Testis (tissue), 3 donors: ENCODE data around the gene PTPN9. TPM values are rescaled to one million over a fixed set of nuclear protein-coding genes. Genes with fewer than 3 reads are reported as not detected.
A peak's percentile ranks its signal among the peaks of the same experiment; 100 is the strongest.
"Not testable (repeated sequence)": the region's sequence is repeated elsewhere in the genome, so short reads cannot be mapped to it uniquely, and the experiment has no call there.

ENCODE experiments used
- DNase-seq: peaks from one replicate; pipeline ENCODE4 v3.0.0-alpha.2; 2019
- H3K27ac ChIP-seq, 2 donors: fragments of 200-600 bp; sonication (generic); one replicate each; pipeline ENCODE4 v1.5.1; 2019
- H3K27me3 ChIP-seq: fragments of 200-600 bp; sonication (generic); one replicate; pipeline ENCODE4 v1.5.1; 2019
- H3K36me3 ChIP-seq: fragments of 200-600 bp; sonication (generic); one replicate; pipeline ENCODE4 v1.5.1; 2017; ENCODE audit warnings: low read depth; ENCODE audit errors: missing control alignments
- H3K4me1 ChIP-seq: fragments of 200-600 bp; sonication (generic); one replicate; pipeline ENCODE4 v1.5.1; 2019
- H3K4me3 ChIP-seq, 2 donors: fragments of 200-600 bp; sonication (generic); one replicate each; pipeline ENCODE4 v1.5.1; 2017 to 2019
- H3K9me3 ChIP-seq: fragments of 200-600 bp; sonication (generic); one replicate; pipeline ENCODE4 v1.5.1; 2017
- POLR2A ChIP-seq: fragments of 450-650 bp; IDR thresholded peaks from one replicate; pipeline ENCODE4 v1.6.1; 2017; ENCODE audit warnings: antibody characterized with exemption, mild to moderate bottlenecking, moderate library complexity
- WGBS, 2 donors: methylation state at CpG; one replicate each; pipeline ENCODE4 v1.1.5; 2018; 5-methylcytosine and 5-hydroxymethylcytosine counted together
- intact Hi-C: fragments of 100-400 bp; cut with DNase I; formaldehyde crosslinking; loops from one replicate; pipeline ENCODE4 v1.15.1; 2023; ENCODE audit warnings: low total_unique reads
- polyA plus RNA-seq: library from polyadenylated mRNA; stranded (reverse); fragments of 350-450 nt; fragmentation: Illumina TruSeq; extraction: RNeasy Lipid Tissue Mini Kit (QIAGEN cat#74804); gene quantifications from one replicate; pipeline ENCODE4 v1.2.3, GENCODE V29; 2014; ENCODE audit warnings: low read depth, low replicate concordance; ENCODE audit not compliant: insufficient read depth
- total RNA-seq, 2 donors: library from RNA; depleted of rRNA; stranded (reverse); fragments of >200 nt; gene quantifications; one replicate each; pipeline ENCODE4 v1.2.3, GENCODE V29; 2016
- TF ChIP-seq, protein P1 (sequence below), 3 experiments: fragments of 450-650 bp in 2 of 3; fragments of 200-600 bp in 1 of 3; sonication (generic) in 1 of 3; IDR thresholded peaks; one replicate each; pipeline ENCODE4 v1.5.1; 2016 to 2019; ENCODE audit warnings: antibody characterized with exemption in 3 of 3, mild to moderate bottlenecking in 2 of 3, moderate library complexity in 1 of 3

Gene PTPN9
- total and polyA plus RNA-seq, 3 donors from 2014 or later: 14.1 to 20.3 (median 16.3) TPM

GRCh38 chr15:75508840-75509532, 70.1 kb downstream of the PTPN9 start:
- no peaks in the 10 kb centered on the region for H3K36me3 ChIP-seq
- intact Hi-C loops: no loop called here
- H3K27me3 ChIP-seq: no peaks in the 10 kb centered on the region
- 62 to 63% methylated on average over 7 of the region's 7 CpGs for WGBS, 2 donors
- H3K4me1 ChIP-seq: no peaks in the 10 kb centered on the region
- no peak overlapping the region for H3K4me3 ChIP-seq
- no peaks in the 10 kb centered on the region for H3K9me3 ChIP-seq
- no peak for TF ChIP-seq POLR2A
- TF ChIP-seq, protein P1, sequence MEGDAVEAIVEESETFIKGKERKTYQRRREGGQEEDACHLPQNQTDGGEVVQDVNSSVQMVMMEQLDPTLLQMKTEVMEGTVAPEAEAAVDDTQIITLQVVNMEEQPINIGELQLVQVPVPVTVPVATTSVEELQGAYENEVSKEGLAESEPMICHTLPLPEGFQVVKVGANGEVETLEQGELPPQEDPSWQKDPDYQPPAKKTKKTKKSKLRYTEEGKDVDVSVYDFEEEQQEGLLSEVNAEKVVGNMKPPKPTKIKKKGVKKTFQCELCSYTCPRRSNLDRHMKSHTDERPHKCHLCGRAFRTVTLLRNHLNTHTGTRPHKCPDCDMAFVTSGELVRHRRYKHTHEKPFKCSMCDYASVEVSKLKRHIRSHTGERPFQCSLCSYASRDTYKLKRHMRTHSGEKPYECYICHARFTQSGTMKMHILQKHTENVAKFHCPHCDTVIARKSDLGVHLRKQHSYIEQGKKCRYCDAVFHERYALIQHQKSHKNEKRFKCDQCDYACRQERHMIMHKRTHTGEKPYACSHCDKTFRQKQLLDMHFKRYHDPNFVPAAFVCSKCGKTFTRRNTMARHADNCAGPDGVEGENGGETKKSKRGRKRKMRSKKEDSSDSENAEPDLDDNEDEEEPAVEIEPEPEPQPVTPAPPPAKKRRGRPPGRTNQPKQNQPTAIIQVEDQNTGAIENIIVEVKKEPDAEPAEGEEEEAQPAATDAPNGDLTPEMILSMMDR (IDR thresholded peaks at IDR 0.05): peak; percentile 29 to 39 (median 34)
- H3K27ac ChIP-seq: no peak overlapping the region
- no peak for DNase-seq

DNA sequence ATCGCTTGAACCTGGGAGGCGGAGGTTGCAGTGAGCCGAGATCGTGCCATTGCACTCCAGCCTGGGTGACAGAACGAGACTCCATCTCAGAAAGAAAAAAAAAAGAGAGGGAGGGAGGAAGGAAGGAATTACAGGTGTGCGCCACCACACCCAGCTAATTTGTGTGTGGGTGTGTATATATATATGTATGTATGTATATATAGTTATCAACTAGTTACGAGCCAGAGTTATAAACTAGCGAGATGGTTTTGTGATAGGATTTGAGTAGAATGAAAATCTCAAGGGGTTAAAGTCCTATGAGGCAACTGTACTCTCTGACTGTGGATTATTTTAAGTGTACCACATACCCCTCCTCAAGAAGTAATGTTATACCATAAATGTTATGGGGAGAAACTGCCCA, 76.8 kb downstream of the PTPN9 start:
- H3K4me1 ChIP-seq: no peaks in the 10 kb centered on the region
- H3K27ac ChIP-seq: no peak overlapping the region
- intact Hi-C loops: no loop called here
- TF ChIP-seq POLR2A: no peak
- TF ChIP-seq, protein P1 (IDR thresholded peaks at IDR 0.05): no peak
- H3K27me3 ChIP-seq: no peaks in the 10 kb centered on the region
- H3K4me3 ChIP-seq: no peak overlapping the region
- 85 to 91% methylated on average over 8 of the region's 8 CpGs for WGBS, 2 donors
- H3K9me3 ChIP-seq: no peaks in the 10 kb centered on the region
- DNase-seq: no peak
- H3K36me3 ChIP-seq: no peaks in the 10 kb centered on the region

DNA sequence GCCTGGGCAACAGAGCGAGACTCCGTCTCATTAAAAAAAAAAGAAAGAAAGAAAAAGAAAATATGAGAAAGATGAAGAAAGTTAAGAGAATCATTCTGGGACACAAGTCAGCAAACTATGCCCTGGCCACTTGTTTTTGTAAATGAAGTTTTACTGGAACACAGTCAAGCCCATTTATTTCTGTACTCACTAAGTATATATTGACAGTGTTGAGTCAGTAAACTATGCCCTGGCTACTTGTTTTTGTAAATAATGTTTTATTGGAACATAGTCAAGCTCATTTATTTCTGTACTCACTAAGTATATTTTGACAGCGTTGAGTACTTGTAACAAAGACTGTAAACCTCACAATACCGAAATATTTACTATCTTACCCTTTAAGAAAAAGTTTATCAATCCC, 85.4 kb downstream of the PTPN9 start:
- H3K27me3 ChIP-seq: no peaks in the 10 kb centered on the region
- H3K4me3 ChIP-seq: no peak overlapping the region
- H3K27ac ChIP-seq: no peak overlapping the region
- DNase-seq: no peak
- intact Hi-C loops: no loop called here
- H3K36me3 ChIP-seq: no peaks in the 10 kb centered on the region
- H3K9me3 ChIP-seq: no peaks in the 10 kb centered on the region
- 89 to 98% methylated on average over 4 of the region's 4 CpGs for WGBS, 2 donors
- no peak for TF ChIP-seq POLR2A
- TF ChIP-seq, protein P1 (IDR thresholded peaks at IDR 0.05): no peak
- no peaks in the 10 kb centered on the region for H3K4me1 ChIP-seq

DNA sequence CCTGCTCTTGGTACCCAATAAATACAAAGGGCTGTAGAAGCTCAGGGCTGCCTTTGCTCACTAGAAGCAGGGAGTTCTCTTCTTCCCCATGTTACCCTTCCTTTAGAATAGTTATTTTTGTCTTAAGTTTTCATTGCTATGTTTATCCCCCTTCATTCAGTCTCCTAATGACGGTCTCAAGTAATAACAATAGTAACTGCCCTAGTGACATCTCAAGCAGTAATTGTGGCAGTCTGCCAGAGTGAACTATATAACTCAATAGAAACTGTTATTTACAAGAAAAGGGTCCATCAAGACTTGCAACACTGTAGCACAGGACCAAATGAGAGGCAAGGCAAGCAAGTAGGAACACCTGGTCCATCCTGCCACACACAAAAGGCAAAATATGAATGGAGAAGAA, 95.2 kb downstream of the PTPN9 start:
- 42 to 51% methylated on average over 1 of the region's 1 CpG for WGBS, 2 donors
- Histone ChIP-seq H3K27ac (no peak overlapping the region), H3K9me3 (no peaks in the 10 kb centered on the region), H3K4me1 (no peaks in the 10 kb centered on the region), H3K27me3 (no peaks in the 10 kb centered on the region), H3K4me3 (no peak overlapping the region), H3K36me3 (no peaks in the 10 kb centered on the region)
- intact Hi-C loops: no loop called here
- peak; percentile 23 for DNase-seq
- TF ChIP-seq, protein P1 (IDR thresholded peaks at IDR 0.05): no peak
- no peak for TF ChIP-seq POLR2A

- 73 to 83% methylated on average over 5 of the region's 5 CpGs for WGBS, 2 donors
- H3K27ac ChIP-seq, intact Hi-C loops, H3K9me3 ChIP-seq, H3K4me3 ChIP-seq, DNase-seq, H3K27me3 ChIP-seq, H3K36me3 ChIP-seq, H3K4me1 ChIP-seq: not testable (repeated sequence)
Measured at GRCh38 chr15:75483556-75483955, 95.6 kb downstream of the PTPN9 start.
